HG02610 (cell line): Measurements from ENCODE around the gene PRKCG.

Source experiments
- ATAC-seq: cut with Tn5 transposase; IDR thresholded peaks from one replicate; pipeline ENCODE4 v1.9.1; 2021; ENCODE audit warnings: mild to moderate bottlenecking, moderate library complexity; ENCODE audit not compliant: unreplicated experiment

Gene PRKCG

GRCh38 chr19:53871454-53871853, 10.5 kb upstream of the PRKCG start:
- ATAC-seq, result no peak

GRCh38 chr19:53872762-53873161, 9.2 kb upstream of the PRKCG start:
- ATAC-seq, result no peak

- no peak for ATAC-seq
These were observed 8.0 kb upstream of the PRKCG start for GRCh38 chr19:53873773-53874605.

- no peak for ATAC-seq
These were observed 7.4 kb upstream of the PRKCG start for GRCh38 chr19:53874606-53874990.

- no peak for ATAC-seq
These were observed 6.2 kb upstream of the PRKCG start for GRCh38 chr19:53875602-53876325.

GRCh38 chr19:53876651-53877224, 5.3 kb upstream of the PRKCG start:
- ATAC-seq, result no peak

GRCh38 chr19:53877361-53877766, 4.6 kb upstream of the PRKCG start:
- no peak for ATAC-seq

GRCh38 chr19:53878776-53879139, 3.2 kb upstream of the PRKCG start:
- no peak for ATAC-seq

- ATAC-seq, result peak; percentile 92
These were observed 2.6 kb upstream of the PRKCG start for GRCh38 chr19:53879140-53880081.

- ATAC-seq, result no peak
These were observed 1.1 kb upstream of the PRKCG start for GRCh38 chr19:53880711-53881481.

- ATAC-seq, result no peak
These were observed 524 bp downstream of the PRKCG start for GRCh38 chr19:53882391-53883050.

GRCh38 chr19:53883231-53883661, 1.2 kb downstream of the PRKCG start:
- ATAC-seq, result no peak

GRCh38 chr19:53883741-53884140, 1.7 kb downstream of the PRKCG start:
- no peak for ATAC-seq

GRCh38 chr19:53884256-53884655, 2.3 kb downstream of the PRKCG start:
- ATAC-seq, result no peak

GRCh38 chr19:53885036-53885435, 3.0 kb downstream of the PRKCG start:
- ATAC-seq, result no peak

GRCh38 chr19:53892301-53892980, 10.4 kb downstream of the PRKCG start:
- no peak for ATAC-seq

- ATAC-seq, result no peak
These were observed 11.0 kb downstream of the PRKCG start for GRCh38 chr19:53892981-53893325.

GRCh38 chr19:53894707-53895106, 12.7 kb downstream of the PRKCG start:
- ATAC-seq, result no peak

- no peak for ATAC-seq
These were observed 14.7 kb downstream of the PRKCG start for GRCh38 chr19:53896682-53897081.
